Testis (tissue), 2 donors: Measurements from ENCODE around the gene PPARA.

Experiments
- CTCF ChIP-seq, 3 experiments: fragments of 450-650 bp in 2 of 3; fragments of 200-600 bp in 1 of 3; sonication (generic) in 1 of 3; IDR thresholded peaks; one replicate each; pipeline ENCODE4 v1.5.1; 2016 to 2019; ENCODE audit warnings: antibody characterized with exemption in 3 of 3, mild to moderate bottlenecking in 2 of 3, moderate library complexity in 1 of 3
- POLR2A ChIP-seq: fragments of 450-650 bp; IDR thresholded peaks from one replicate; pipeline ENCODE4 v1.6.1; 2017; ENCODE audit warnings: antibody characterized with exemption, mild to moderate bottlenecking, moderate library complexity

- TF ChIP-seq CTCF (IDR thresholded peaks at IDR 0.05) = no peak
- TF ChIP-seq POLR2A = no peak
These were observed 90.2 kb downstream of the PPARA start for GRCh38 chr22:46240506-46240905.
